GM12878 (cell line): ENCODE measurements around the gene GNGT1. TPM values are rescaled to one million over a fixed set of nuclear protein-coding genes. Genes with fewer than 3 reads are reported as not detected.

Experiments
- ATAC-seq: fragments of 200-7000 bp; cut with Tn5 transposase; 3 replicates; pipeline ENCODE4 v1.9.1; 2020; ENCODE audit warnings: mild to moderate bottlenecking, moderate library complexity
- BruUV-seq: library from RNA; stranded (reverse); fragments of 400-500 nt; replicated peaks from 2 replicates; lab custom pipeline; 2021; lab: Mats Ljungman, UMichigan
- CTCF ChIA-PET: fragments of 300-600 bp; sonication (Branson Sonifier 250); formaldehyde crosslinking; extraction: SDS; loops from one replicate; lab custom pipeline; 2021; ENCODE audit warnings: inconsistent platforms; lab: Yijun Ruan, JAX
- POLR2A ChIA-PET: fragments of 350-600 bp; formaldehyde crosslinking; extraction: SDS; loops from one replicate; lab custom pipeline; 2021; ENCODE audit warnings: inconsistent platforms; lab: Charles Lee
- RAD21 ChIA-PET: fragments of 300-600 bp; sonication (Branson Sonifier 250); formaldehyde crosslinking; loops from one replicate; lab custom pipeline; 2023; ENCODE audit warnings: antibody characterized with exemption; ENCODE audit not compliant: unreplicated experiment; lab: Charles Lee
- SMC1A ChIA-PET: fragments of 300-600 bp; sonication (Branson Sonifier 250); formaldehyde crosslinking; loops from one replicate; lab custom pipeline; 2023; ENCODE audit not compliant: unreplicated experiment, uncharacterized antibody; lab: Charles Lee
- DNase-seq: peaks from one replicate; pipeline ENCODE4 v3.0.0-alpha.2; 2011; ENCODE audit warnings: low read depth, low spot score
- FAIRE-seq: peaks from 3 replicates; lab custom pipeline; 2011; peaks lifted over from hg19 to GRCh38; lab: Jason Lieb, UNC
- H2AFZ ChIP-seq: 2 replicates; pipeline ENCODE4 v1.6.0; 2011; ENCODE audit warnings: low read depth, low read length, control low read depth; ENCODE audit not compliant: control insufficient read depth
- H3K27ac ChIP-seq: 2 replicates; pipeline ENCODE4 v1.5.1; 2011; ENCODE audit warnings: control low read depth; ENCODE audit not compliant: control insufficient read depth, insufficient read depth
- H3K27me3 ChIP-seq, 2 experiments: replicated peaks in 1 of 2; 2 replicates each; pipeline versions ENCODE4 v1.6.0 to v1.6.1; 2011; ENCODE audit warnings: low read length in 1 of 2; ENCODE audit not compliant: control insufficient read depth in 2 of 2, insufficient read depth in 2 of 2
- H3K36me3 ChIP-seq, 2 experiments: 2 replicates each; pipeline ENCODE4 v1.5.1; 2011; ENCODE audit warnings: low read length in 1 of 2; ENCODE audit not compliant: control insufficient read depth in 2 of 2, insufficient read depth in 2 of 2
- H3K4me1 ChIP-seq: 2 replicates; pipeline ENCODE4 v1.6.1; 2011; ENCODE audit warnings: mild to moderate bottlenecking, low read length, moderate library complexity, mixed read lengths; ENCODE audit not compliant: control insufficient read depth, insufficient read depth
- H3K4me2 ChIP-seq: 2 replicates; pipeline ENCODE4 v1.6.0; 2011; ENCODE audit warnings: control low read depth; ENCODE audit not compliant: control insufficient read depth, insufficient read depth
- H3K4me3 ChIP-seq: fragments of 200-600 bp; sonication (generic); 2 replicates; pipeline ENCODE4 v1.5.1; 2016
- H3K79me2 ChIP-seq: 2 replicates; pipeline ENCODE4 v1.6.0; 2011; ENCODE audit warnings: low read length; ENCODE audit not compliant: control insufficient read depth, insufficient read depth
- H3K9ac ChIP-seq: 2 replicates; pipeline ENCODE4 v1.8.0; 2011; ENCODE audit warnings: low read length, control low read depth, mixed read lengths; ENCODE audit not compliant: control insufficient read depth, insufficient read depth
- H3K9me3 ChIP-seq: replicated peaks from 3 replicates; pipeline ENCODE4 v1.5.1; 2011; ENCODE audit warnings: mild to moderate bottlenecking, low read length; ENCODE audit not compliant: control insufficient read depth, insufficient read depth
- H4K20me1 ChIP-seq: 2 replicates; pipeline ENCODE4 v1.6.0; 2011; ENCODE audit not compliant: control insufficient read depth, insufficient read depth
- ATF7 ChIP-seq: fragments of 450-650 bp; IDR thresholded peaks from 2 replicates; pipeline ENCODE4 v1.6.1; 2016; ENCODE audit warnings: low read depth, mild to moderate bottlenecking
- CBFB ChIP-seq: IDR thresholded peaks from 2 replicates; pipeline ENCODE4 v1.6.1; 2016; ENCODE audit warnings: antibody characterized with exemption, low read depth
- CBX3 ChIP-seq: fragments of 200-600 bp; sonication (generic); IDR thresholded peaks from 2 replicates; pipeline ENCODE4 v1.6.1; 2016; ENCODE audit warnings: low read depth, borderline replicate concordance
- IKZF2 ChIP-seq, 2 experiments: fragments of 450-650 bp; IDR thresholded peaks; 2 replicates each; pipeline ENCODE4 v1.6.1; 2017; ENCODE audit warnings: mild to moderate bottlenecking in 2 of 2, moderate library complexity in 2 of 2
- MEF2A ChIP-seq: IDR thresholded peaks from 2 replicates; pipeline ENCODE4 v1.6.1; 2011; ENCODE audit warnings: low read depth, mild to moderate bottlenecking, low read length, moderate library complexity; ENCODE audit not compliant: insufficient read depth
- MYB ChIP-seq: fragments of 150-350 bp; IDR thresholded peaks from 2 replicates; pipeline ENCODE4 v1.6.1; 2014; ENCODE audit warnings: mild to moderate bottlenecking, low read depth, low read length, borderline replicate concordance
- NBN ChIP-seq: fragments of 450-650 bp; IDR thresholded peaks from 2 replicates; pipeline ENCODE4 v1.6.1; 2016
- SIN3A ChIP-seq: IDR thresholded peaks from 2 replicates; pipeline ENCODE4 v1.6.1; 2012; ENCODE audit warnings: low read depth, low read length, improper control_type of control experiment
- SMAD5 ChIP-seq: IDR thresholded peaks from 2 replicates; pipeline ENCODE4 v1.6.1; 2016; ENCODE audit warnings: antibody characterized with exemption, low read depth
- SMARCA5 ChIP-seq: fragments of 450-650 bp; IDR thresholded peaks from 2 replicates; pipeline ENCODE4 v1.6.1; 2017; ENCODE audit warnings: mild to moderate bottlenecking
- SREBF2 ChIP-seq: IDR thresholded peaks from 2 replicates; pipeline ENCODE4 v1.6.1; 2012; ENCODE audit warnings: mild to moderate bottlenecking, low read length
- TCF3 ChIP-seq: IDR thresholded peaks from 2 replicates; pipeline ENCODE4 v1.6.1; 2012; ENCODE audit warnings: low read depth, mild to moderate bottlenecking, low read length, borderline replicate concordance; ENCODE audit not compliant: insufficient read depth
- WGBS: methylation state at CpG from one replicate; pipeline ENCODE4 v1.1.6; 2016; ENCODE audit warnings: low lambda C conversion rate; ENCODE audit not compliant: insufficient replicate concordance, insufficient coverage; ENCODE audit errors: missing lambda C conversion rate; 5-methylcytosine and 5-hydroxymethylcytosine counted together
- in situ Hi-C: fragments of 300-500 bp; cut with MboI; formaldehyde crosslinking; loops from 9 replicates; pipeline ENCODE4 v1.14.3; 2018; ENCODE audit warnings: mixed read lengths
- intact Hi-C: fragments of 100-400 bp; cut with micrococcal nuclease; formaldehyde crosslinking; loops from one replicate; pipeline ENCODE4 v1.14.2; 2022; ENCODE audit not compliant: unreplicated experiment
- polyA plus RNA-seq, 11 experiments: library from polyadenylated mRNA; depleted of rRNA in 4 of 11; unstranded in 6 of 11; stranded (reverse) in 5 of 11; fragments of >200 nt; fragmentation: Nextera tagmentation in 4 of 11; fragmentation: Illumina TruSeq in 1 of 11; extraction: Ambion mirVana in 4 of 11; extraction: Trizol in 1 of 11; gene quantifications; 1 replicate in 1 of 11; 2 replicates in 10 of 11; pipeline versions ENCODE4 v1.2.1 to v1.2.3, GENCODE V29; 2011 to 2016; ENCODE audit warnings: inconsistent platforms in 2 of 11, missing spikeins in 2 of 11, low read depth in 1 of 11
- total RNA-seq, 4 experiments: library from RNA; depleted of rRNA in 3 of 4; stranded (reverse); fragments of >200 nt in 3 of 4; fragmentation: Illumina TruSeq in 1 of 4; extraction: Trizol in 1 of 4; gene quantifications; 2 replicates each; pipeline versions ENCODE4 v1.2.1 to v1.2.3, GENCODE V29; 2013 to 2021
- TF ChIP-seq, protein P1 (sequence below): IDR thresholded peaks from 2 replicates; pipeline ENCODE4 v1.6.1; 2012; ENCODE audit warnings: low read depth, low read length, improper control_type of control experiment
- TF ChIP-seq, protein P2 (sequence below): fragments of 450-650 bp; IDR thresholded peaks from 2 replicates; pipeline ENCODE4 v1.6.1; 2017; ENCODE audit warnings: borderline replicate concordance
- TF ChIP-seq, protein P3 (sequence below): fragments of 150-350 bp; IDR thresholded peaks from 2 replicates; pipeline ENCODE4 v1.6.1; 2014; ENCODE audit warnings: mild to moderate bottlenecking, low read depth, low read length

Gene GNGT1
- total and polyA plus RNA-seq, 10 of the 15 experiments (the other 5 are each of a cell fraction or from before 2014, with no cell fraction given): not detected

- no peak for DNase-seq
These were observed 16.9 kb downstream of the GNGT1 start for GRCh38 chr7:93923296-93923695.

DNA sequence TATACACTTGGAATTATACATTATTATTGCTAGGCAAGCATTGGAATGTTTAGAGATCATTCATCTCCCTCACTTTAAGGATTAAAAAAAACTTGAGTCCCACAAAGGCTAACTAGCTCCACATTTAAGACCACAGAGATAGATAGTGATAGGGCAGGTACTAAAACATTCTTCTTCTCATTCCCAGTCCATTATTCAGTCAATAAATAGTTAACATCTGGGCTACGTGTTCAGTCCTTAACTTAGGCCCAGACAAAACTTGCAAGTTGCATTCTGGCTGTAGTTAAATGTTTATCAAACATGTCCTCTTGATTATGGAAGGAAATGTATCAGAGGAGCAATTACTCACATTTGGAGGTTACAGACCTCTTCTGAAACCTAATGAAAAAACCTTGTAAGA is 17.6 kb downstream of the GNGT1 start:
- Histone ChIP-seq H4K20me1 (no peaks in the 10 kb centered on the region), H3K9me3 (no peaks in the 10 kb centered on the region), H3K4me1 (no peaks in the 10 kb centered on the region), H3K27ac (no peak overlapping the region), H3K4me3 (no peak overlapping the region), H3K36me3 (no peaks in the 10 kb centered on the region), H3K4me2 (no peak overlapping the region), H3K9ac (no peak overlapping the region), H3K79me2 (no peaks in the 10 kb centered on the region), H3K27me3 (no peaks in the 10 kb centered on the region), H2AFZ (no peak overlapping the region)
- ChIA-PET CTCF (interaction anchor here (0.9 to 4.5 kb wide), 2 partner anchors 21 to 164 kb away, joined by 3 to 25 read pairs; no protein-coding TSS in a partner anchor), POLR2A (no interaction called here), SMC1A (no interaction called here), RAD21 (no interaction called here)
- DNase-seq (no peak), FAIRE-seq (no peak), ATAC-seq (no peak)
- intact Hi-C loops: loop anchor here (10.0 kb wide), 1 partner anchor 59 kb away; no protein-coding TSS in a partner anchor
- no TSS peak for BruUV-seq
- 38% methylated on average over 1 of the region's 1 CpG for WGBS
- in situ Hi-C loops: no loop called here
- TF ChIP-seq ATF7 (no peak), SMAD5 (no peak), SIN3A (no peak), CBFB (no peak), CBX3 (no peak), MYB (no peak), NBN (no peak), SMARCA5 (no peak), IKZF2 (IDR thresholded peaks at IDR 0.05) (no peak), MEF2A (no peak), TCF3 (no peak)
- TF ChIP-seq, protein P1, sequence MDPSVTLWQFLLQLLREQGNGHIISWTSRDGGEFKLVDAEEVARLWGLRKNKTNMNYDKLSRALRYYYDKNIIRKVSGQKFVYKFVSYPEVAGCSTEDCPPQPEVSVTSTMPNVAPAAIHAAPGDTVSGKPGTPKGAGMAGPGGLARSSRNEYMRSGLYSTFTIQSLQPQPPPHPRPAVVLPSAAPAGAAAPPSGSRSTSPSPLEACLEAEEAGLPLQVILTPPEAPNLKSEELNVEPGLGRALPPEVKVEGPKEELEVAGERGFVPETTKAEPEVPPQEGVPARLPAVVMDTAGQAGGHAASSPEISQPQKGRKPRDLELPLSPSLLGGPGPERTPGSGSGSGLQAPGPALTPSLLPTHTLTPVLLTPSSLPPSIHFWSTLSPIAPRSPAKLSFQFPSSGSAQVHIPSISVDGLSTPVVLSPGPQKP: no peak
- TF ChIP-seq, protein P2, sequence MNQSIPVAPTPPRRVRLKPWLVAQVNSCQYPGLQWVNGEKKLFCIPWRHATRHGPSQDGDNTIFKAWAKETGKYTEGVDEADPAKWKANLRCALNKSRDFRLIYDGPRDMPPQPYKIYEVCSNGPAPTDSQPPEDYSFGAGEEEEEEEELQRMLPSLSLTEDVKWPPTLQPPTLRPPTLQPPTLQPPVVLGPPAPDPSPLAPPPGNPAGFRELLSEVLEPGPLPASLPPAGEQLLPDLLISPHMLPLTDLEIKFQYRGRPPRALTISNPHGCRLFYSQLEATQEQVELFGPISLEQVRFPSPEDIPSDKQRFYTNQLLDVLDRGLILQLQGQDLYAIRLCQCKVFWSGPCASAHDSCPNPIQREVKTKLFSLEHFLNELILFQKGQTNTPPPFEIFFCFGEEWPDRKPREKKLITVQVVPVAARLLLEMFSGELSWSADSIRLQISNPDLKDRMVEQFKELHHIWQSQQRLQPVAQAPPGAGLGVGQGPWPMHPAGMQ: no peak
- TF ChIP-seq, protein P3, sequence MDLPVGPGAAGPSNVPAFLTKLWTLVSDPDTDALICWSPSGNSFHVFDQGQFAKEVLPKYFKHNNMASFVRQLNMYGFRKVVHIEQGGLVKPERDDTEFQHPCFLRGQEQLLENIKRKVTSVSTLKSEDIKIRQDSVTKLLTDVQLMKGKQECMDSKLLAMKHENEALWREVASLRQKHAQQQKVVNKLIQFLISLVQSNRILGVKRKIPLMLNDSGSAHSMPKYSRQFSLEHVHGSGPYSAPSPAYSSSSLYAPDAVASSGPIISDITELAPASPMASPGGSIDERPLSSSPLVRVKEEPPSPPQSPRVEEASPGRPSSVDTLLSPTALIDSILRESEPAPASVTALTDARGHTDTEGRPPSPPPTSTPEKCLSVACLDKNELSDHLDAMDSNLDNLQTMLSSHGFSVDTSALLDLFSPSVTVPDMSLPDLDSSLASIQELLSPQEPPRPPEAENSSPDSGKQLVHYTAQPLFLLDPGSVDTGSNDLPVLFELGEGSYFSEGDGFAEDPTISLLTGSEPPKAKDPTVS: no peak

More at GRCh38 chr7:93923296-93923695, 16.9 kb downstream of the GNGT1 start:
- no peak overlapping the region for H3K27ac ChIP-seq
- no peaks in the 10 kb centered on the region for H3K36me3 ChIP-seq
- H4K20me1 ChIP-seq: no peaks in the 10 kb centered on the region
- ATAC-seq: no peak
- in situ Hi-C loops (no loop called here), intact Hi-C loops (loop anchor here (10.0 kb wide), 1 partner anchor 58 kb away; no protein-coding TSS in a partner anchor)
- no peak overlapping the region for H2AFZ ChIP-seq
- no peak overlapping the region for H3K9ac ChIP-seq
- no peaks in the 10 kb centered on the region for H3K27me3 ChIP-seq
- TF ChIP-seq SREBF2: no peak
- no peak overlapping the region for H3K4me2 ChIP-seq
- POLR2A ChIA-PET: no interaction called here
- SMC1A ChIA-PET: interaction anchor here (3.9 kb wide), 1 partner anchor 164 kb away, joined by 22 read pairs; no protein-coding TSS in a partner anchor
- WGBS: 53% methylated on average over 6 of the region's 6 CpGs
- CTCF ChIA-PET: interaction anchor here (0.9 to 4.5 kb wide), 2 partner anchors 20 to 164 kb away, joined by 3 to 25 read pairs; no protein-coding TSS in a partner anchor
- no peaks in the 10 kb centered on the region for H3K79me2 ChIP-seq
- no peaks in the 10 kb centered on the region for H3K9me3 ChIP-seq
- RAD21 ChIA-PET: interaction anchor here (1.0 to 1.7 kb wide), 2 partner anchors 27 to 164 kb away, joined by 3 read pairs; no protein-coding TSS in a partner anchor
- BruUV-seq: no TSS peak
- no peak overlapping the region for H3K4me3 ChIP-seq
- FAIRE-seq: no peak
- no peaks in the 10 kb centered on the region for H3K4me1 ChIP-seq
